ENCODE measurements around the gene CCDC82.

CCDC82 gene

DNA sequence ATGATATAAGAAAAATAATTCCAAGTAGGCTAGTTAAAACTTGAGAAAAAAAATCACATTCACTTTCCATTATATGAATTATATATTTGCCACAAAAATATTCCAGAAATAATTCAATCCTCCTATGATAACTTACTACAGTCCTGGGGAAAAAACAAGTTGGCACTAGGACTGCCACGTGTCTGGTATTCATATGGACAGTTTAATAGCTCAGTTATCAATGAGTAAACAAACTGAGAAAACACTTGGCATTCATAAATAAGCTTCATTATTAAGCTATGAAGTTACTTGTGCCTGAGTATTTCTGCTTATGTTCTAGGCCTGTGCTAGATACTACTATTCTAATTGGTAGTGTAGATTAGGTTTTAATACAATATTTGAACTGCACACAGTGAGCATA lies 24.2 kb downstream of the CCDC82 start:
- no peak for DNase-seq (ENCODE audit: extremely low read depth in 1 of 2, low read depth in 1 of 2)

DNA sequence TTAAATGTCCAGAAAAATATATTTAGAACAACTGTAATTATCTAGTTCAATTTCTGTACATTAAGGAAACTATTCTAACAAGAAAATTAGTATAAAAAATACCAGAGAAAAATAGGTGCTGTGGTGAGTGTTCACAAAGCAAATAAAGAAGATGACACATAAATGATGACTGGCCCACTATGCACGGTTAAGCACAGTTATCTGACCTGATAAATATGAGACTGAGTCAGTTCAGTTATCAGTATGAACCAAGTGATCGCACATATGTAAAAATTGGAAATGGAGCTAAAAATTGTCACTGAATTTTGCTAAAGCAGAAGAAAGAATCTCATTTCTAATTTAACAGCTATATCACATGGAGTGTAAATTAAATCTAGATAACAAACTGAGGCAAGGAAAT lies 27.9 kb downstream of the CCDC82 start:
- no peak for DNase-seq (ENCODE audit: extremely low read depth in 1 of 2, low read depth in 1 of 2)

DNA sequence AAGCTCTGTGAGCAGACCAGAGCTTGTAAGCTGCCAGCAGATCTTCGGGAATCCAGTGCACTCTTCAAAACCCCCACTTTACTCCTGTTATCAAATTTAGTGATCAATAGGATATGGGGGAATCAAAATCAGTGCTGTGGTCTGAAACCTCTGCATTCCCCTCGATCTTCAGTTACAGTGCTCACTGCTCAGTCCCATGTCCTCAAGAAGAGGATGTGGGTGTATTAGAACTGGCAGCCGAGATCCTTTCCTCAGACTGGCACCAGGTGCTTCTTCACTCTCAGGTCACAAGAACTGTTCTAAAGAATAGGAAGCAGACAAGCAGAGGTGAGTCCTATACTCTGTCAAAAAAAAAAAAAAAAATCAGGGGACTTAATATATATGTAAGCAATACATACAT lies 31.4 kb downstream of the CCDC82 start:
- DNase-seq (ENCODE audit: extremely low read depth in 1 of 2, low read depth in 1 of 2) = no peak

DNA sequence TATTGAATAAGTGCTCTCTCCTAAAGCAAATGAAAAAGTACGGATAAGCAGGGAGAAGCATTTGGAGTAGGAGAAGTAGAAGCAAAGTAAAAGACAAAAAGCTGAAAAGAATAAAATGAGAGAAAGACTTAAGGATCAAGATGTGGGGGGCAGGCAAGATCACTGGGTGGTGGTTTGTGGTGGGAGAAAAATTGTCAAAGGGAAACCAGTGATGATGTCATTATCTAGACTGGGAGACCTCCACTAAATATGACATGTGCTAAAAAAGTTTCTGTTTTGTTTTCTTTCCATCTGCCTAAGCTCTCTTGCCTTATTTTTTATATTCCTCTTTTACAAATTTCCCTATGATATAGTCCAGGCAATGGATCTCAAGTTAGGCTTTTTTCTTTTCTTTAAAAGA lies 31.9 kb downstream of the CCDC82 start:
- DNase-seq (ENCODE audit: extremely low read depth in 1 of 2, low read depth in 1 of 2) = no peak

GRCh38 chr11:96356848-96357247 lies 32.9 kb downstream of the CCDC82 start:
- no peak for DNase-seq (ENCODE audit: extremely low read depth in 1 of 2, low read depth in 1 of 2)

- DNase-seq (ENCODE audit: extremely low read depth in 1 of 2, low read depth in 1 of 2) = peak; percentile 76 to 82
These were observed 46.6 kb downstream of the CCDC82 start, which contains the start of gene MAML2 for GRCh38 chr11:96342961-96343711. MAML2 (minus strand) TSS chr11:96343195; CDS start chr11:96341895, 1,300 bp downstream.

GRCh38 chr11:96342014-96342960 lies 47.4 kb downstream of the CCDC82 start:
- no peak for DNase-seq (ENCODE audit: extremely low read depth in 1 of 2, low read depth in 1 of 2)

- peak in 1 of 2 donors; percentile 51 for DNase-seq (ENCODE audit: extremely low read depth in 1 of 2, low read depth in 1 of 2)
These were observed 48.3 kb downstream of the CCDC82 start for GRCh38 chr11:96341211-96342013.

DNA sequence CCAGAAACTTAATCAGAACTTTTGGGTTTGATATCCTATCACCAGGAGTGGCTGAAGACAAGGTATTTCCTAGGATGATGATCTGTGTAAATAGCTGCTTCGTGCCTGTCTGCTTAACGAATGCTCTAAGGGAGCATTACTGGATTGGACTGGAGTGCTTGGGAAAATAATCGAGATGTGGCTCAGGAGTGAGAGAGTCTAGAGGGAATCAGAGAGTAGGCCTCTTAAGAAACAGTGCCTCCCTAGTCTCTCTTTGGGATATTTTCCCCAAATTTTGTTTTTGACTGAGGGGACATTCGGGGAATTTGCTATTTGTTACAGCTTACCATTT lies 49.2 kb downstream of the CCDC82 start:
- no peak for DNase-seq (ENCODE audit: extremely low read depth in 1 of 2, low read depth in 1 of 2)

GRCh38 chr11:96339706-96340554 lies 49.8 kb downstream of the CCDC82 start:
- DNase-seq (ENCODE audit: extremely low read depth in 1 of 2, low read depth in 1 of 2) = no peak

DNA sequence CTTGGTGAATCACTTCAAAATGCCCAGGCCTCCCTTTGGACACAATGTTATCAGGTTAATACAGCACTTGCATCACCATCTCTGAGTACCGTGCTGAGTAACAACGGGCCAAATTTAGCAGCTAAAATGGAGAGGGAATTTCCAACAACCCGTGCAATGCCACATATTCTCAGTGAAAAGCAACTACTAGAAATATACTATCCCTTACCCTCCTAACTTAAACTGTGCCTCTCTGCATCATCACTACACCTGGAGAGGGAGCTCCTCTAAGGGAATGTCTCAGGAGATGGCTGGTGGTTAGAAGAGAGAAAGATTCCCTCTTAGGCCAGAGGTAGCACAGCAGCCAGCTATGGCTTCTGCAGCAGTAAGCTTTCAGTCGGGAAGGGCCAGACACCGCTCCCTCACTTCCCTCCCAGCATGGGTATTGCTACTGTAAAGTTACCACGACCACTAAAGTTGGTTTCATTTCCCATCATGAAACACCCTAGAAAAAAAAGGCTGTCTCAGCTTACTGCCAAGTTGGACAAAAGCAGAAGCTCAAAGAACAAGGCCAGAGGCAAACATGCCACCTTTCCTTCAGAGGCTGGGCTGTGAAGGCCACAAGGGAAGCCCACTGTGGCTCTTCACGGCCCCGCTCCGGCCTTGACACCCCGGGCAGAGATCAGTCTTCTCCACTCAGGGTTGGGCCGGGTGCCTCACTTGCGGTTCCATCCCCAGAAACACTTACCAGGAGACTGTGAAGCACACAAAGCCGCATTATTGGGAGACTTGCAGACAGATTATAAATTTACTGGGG lies 50.6 kb downstream of the CCDC82 start:
- no peak for DNase-seq (ENCODE audit: extremely low read depth in 1 of 2, low read depth in 1 of 2)

DNA sequence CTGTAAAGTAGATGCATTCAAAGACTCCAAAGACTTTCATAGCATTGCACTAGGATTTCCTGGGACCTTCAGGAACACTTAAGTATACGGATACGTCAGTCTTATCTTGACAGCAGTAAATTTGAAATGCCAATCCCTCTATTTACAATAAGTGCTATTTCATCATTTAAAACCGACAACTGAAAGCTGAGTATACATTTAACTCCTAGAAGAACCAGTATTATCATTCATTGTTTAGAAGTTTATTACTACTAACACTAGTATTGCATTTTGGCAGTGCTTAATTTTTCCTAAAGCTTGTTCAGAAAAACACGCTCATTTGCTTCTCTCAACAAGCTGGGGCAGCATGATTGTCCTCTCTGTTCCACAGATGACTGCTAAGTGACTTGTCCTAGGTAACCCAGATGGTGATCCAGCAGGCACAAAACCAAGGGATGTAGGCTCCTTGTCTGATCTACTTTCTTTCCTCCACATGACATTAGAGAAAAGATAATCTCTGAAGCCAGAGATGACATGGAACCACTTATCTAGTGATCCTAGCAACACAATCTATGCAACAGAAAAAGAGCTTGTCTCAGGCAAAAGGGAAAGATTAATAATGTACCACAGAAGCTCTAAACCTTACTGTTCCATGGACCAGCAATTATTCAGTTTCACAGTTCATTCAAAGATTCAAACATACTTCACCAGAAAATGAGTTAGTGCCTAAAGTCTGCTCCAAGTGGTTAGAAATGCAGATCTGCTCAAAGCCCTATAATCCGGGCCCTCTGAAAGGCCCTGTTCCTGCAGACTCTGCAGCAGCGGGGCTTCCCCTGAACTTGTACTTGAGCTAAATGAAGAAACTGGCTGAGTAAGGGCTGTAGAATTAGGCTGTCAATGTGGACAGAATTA lies 51.9 kb downstream of the CCDC82 start:
- no peak for DNase-seq (ENCODE audit: extremely low read depth in 1 of 2, low read depth in 1 of 2)

- DNase-seq (ENCODE audit: extremely low read depth in 1 of 2, low read depth in 1 of 2) = no peak
These were observed 54.3 kb downstream of the CCDC82 start for GRCh38 chr11:96335388-96335787.

DNA sequence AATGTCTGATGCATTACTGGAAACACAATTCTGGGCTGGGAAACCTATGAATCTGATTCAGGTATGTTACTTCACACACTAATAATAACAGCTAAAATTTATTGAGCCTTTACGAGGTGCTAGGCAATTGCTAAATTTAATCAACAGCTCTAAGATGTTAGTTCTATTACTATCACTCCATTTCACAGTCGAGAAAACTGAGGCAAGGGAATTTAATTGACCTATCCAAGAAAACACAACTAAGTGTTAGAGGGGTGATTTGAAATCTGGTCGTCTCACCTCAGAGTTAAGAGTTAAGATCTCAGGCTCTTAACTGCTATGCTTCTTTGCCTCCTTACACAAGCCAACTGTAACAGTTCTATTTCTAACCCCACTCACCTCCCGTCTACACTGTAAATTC lies 55.5 kb downstream of the CCDC82 start:
- DNase-seq (ENCODE audit: extremely low read depth in 1 of 2, low read depth in 1 of 2) = no peak

DNA sequence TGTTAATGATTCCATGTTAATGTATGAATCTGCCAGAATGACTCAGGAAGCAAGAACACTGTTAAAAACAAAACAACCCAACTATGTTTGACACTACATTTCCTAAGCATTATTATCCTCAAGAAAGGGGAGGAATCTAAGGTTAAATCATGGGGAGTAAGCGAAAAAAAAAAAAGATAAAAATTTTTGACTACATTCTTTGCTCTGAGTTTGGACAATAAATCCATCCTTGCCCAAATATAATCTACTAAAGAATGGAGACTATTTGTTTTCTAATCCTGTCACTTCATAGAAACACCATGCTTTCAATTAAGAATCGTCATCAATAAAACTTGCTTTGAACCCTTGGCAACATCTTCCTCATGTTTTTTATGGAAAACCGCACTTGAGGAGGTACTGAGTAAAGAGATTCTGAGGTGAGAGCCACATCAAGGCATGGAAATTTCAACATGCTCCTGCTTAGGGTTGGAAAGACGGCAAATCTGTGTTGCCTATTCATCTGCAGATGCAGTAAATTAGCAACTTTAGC lies 56.5 kb downstream of the CCDC82 start:
- no peak for DNase-seq (ENCODE audit: extremely low read depth in 1 of 2, low read depth in 1 of 2)

DNA sequence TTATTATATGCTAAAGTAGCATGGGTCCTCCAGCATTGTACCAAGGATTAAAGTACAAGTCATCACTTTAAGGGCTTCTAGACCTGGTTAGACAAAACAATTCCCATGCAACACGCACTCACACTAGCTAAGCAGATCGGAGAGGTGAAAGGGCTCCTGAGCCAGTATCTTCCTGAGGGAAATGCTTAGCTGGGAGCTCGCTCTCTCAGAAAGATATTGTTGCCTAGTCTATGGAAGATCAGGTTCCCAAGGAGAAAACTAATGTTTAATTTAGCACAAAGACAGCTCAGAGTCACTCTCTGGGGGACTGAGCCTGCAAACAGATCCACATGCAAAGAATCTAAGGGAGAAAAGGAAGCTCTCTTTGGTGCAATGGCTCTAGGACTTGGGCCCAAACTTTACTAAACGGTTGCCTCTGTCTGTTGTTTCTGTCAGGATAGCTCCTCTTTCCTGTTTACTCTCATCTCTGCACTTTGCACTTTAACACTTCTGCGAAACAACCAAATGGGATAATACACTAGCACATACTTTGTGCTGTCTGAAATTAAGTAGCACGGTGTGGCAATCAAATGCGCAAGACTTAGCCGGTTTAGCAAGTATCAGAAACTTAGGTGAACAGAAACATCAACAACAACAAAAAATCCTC lies 57.5 kb downstream of the CCDC82 start:
- DNase-seq (ENCODE audit: extremely low read depth in 1 of 2, low read depth in 1 of 2) = no peak

GRCh38 chr11:96331699-96332116 lies 58.0 kb downstream of the CCDC82 start:
- no peak for DNase-seq (ENCODE audit: extremely low read depth in 1 of 2, low read depth in 1 of 2)

- no peak for DNase-seq (ENCODE audit: extremely low read depth in 1 of 2, low read depth in 1 of 2)
These were observed 59.2 kb downstream of the CCDC82 start for GRCh38 chr11:96330511-96330859.

All from activated CD8-positive, alpha-beta memory T cell treated with anti-CD3 and anti-CD28 coated beads for 1 hour (primary cell).